Peyer's patch (tissue), 4 donors: ENCODE measurements around the gene SMIM38.
"Not testable (repeated sequence)": the region's sequence is repeated elsewhere in the genome, so short reads cannot be mapped to it uniquely, and the experiment has no call there.

Source experiments
- POLR2A ChIP-seq, 2 donors: fragments of 450-650 bp; IDR thresholded peaks; one replicate each; pipeline ENCODE4 v1.5.1; 2017; ENCODE audit warnings: antibody characterized with exemption in 2 of 2, mild to moderate bottlenecking in 2 of 2, moderate library complexity in 2 of 2
- TF ChIP-seq, protein P1 (sequence below), 6 experiments: fragments of 450-650 bp in 4 of 6; fragments of 200-600 bp in 2 of 6; sonication (generic) in 1 of 6; IDR thresholded peaks; one replicate each; pipeline ENCODE4 v1.5.1; 2017 to 2019; ENCODE audit warnings: antibody characterized with exemption in 6 of 6, mild to moderate bottlenecking in 3 of 6, moderate library complexity in 1 of 6

- not testable (repeated sequence) for TF ChIP-seq POLR2A (IDR thresholded peaks at IDR 0.05)
- TF ChIP-seq, protein P1, sequence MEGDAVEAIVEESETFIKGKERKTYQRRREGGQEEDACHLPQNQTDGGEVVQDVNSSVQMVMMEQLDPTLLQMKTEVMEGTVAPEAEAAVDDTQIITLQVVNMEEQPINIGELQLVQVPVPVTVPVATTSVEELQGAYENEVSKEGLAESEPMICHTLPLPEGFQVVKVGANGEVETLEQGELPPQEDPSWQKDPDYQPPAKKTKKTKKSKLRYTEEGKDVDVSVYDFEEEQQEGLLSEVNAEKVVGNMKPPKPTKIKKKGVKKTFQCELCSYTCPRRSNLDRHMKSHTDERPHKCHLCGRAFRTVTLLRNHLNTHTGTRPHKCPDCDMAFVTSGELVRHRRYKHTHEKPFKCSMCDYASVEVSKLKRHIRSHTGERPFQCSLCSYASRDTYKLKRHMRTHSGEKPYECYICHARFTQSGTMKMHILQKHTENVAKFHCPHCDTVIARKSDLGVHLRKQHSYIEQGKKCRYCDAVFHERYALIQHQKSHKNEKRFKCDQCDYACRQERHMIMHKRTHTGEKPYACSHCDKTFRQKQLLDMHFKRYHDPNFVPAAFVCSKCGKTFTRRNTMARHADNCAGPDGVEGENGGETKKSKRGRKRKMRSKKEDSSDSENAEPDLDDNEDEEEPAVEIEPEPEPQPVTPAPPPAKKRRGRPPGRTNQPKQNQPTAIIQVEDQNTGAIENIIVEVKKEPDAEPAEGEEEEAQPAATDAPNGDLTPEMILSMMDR (IDR thresholded peaks at IDR 0.05), result not testable (repeated sequence)
These were observed 21.6 kb upstream of the SMIM38 start for GRCh38 chr11:69134182-69134581.
